SH-SY5Y (cell line): ENCODE data around the gene PRKCZ.

Source experiments
- GATA2 ChIP-seq: IDR thresholded peaks from 2 replicates; pipeline ENCODE4 v1.6.1; 2011; ENCODE audit warnings: mild to moderate bottlenecking, low read depth, low read length
- GATA3 ChIP-seq: IDR thresholded peaks from 2 replicates; pipeline ENCODE4 v1.6.1; 2011; ENCODE audit warnings: low read depth, mild to moderate bottlenecking, low read length, moderate library complexity

DNA sequence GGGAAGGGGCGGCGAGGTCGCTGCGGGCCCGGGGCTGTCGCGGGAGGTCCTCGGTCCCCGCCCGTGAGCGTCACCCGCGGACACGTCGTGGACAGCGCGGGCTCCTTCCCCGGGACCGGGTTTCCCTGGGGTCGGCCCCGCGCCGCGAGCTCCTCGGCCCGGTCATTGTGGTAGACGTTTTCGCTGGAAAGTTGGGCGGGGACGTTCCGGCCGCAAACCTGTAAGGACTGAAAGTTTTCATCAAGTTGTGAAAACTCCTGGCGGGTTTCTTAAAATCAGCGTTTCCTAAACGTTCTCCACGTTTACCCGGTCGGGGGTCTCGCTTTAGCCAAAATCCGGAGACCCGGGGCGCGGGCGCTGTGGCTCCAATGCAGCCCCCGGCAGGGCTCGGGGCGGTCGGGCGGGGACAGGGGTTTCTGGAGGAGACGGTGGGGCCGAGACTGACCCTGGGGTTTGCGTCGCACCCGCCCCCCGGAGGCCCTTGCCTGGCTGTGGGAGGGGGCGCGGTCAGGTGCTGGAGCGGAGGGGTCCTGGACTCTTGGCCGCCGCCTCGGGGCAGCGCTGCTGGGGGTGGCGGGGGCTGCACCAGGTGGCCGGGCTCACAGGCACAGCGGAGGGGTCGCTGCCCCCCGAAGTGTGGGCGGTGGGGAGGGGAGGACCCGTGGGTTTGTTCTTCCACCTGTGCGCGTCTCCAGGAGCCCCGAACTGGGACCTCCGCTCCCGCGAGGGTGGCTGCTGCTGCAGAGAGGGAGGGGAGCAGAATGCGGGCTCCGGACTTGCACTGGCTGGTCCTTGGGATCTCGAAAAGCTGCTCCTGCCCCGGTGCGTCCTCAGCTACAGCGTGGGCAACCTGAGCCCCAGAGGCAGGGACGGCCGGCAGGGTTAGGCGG, 827 bp downstream of the PRKCZ start:
- no peak for TF ChIP-seq GATA2
- TF ChIP-seq GATA3, result no peak
